HepG2 (cell line): ENCODE results near the gene KCNQ2. TPM values are rescaled to one million over a fixed set of nuclear protein-coding genes. Genes with fewer than 3 reads are reported as not detected.

Experiments used
- CBFB ChIP-seq: sonication (generic); formaldehyde crosslinking; IDR thresholded peaks from 2 replicates; pipeline ENCODE4 v1.4.0; 2020; ENCODE audit warnings: missing genetic modification reagents
- CCDC6 ChIP-seq: sonication (generic); formaldehyde crosslinking; IDR thresholded peaks from 2 replicates; pipeline ENCODE4 v1.8.1; 2022; ENCODE audit warnings: mild to moderate bottlenecking, missing genetic modification reagents, moderate library complexity
- CENPT ChIP-seq: sonication (generic); formaldehyde crosslinking; IDR thresholded peaks from 2 replicates; pipeline ENCODE4 v1.8.0; 2022; ENCODE audit warnings: low read depth, mild to moderate bottlenecking, moderate library complexity, missing genetic modification reagents
- CREB1 ChIP-seq, 2 experiments: fragments of 450-650 bp in 1 of 2; IDR thresholded peaks; 2 replicates each; pipeline ENCODE4 v1.6.1; 2016 to 2017; ENCODE audit warnings: control low read depth in 1 of 2, mild to moderate bottlenecking in 1 of 2, missing compliant biosample characterization in 1 of 2, missing genetic modification characterization in 1 of 2
- EP300 ChIP-seq, 3 experiments: sonication (generic) in 1 of 3; formaldehyde crosslinking in 1 of 3; IDR thresholded peaks; 2 replicates each; pipeline versions ENCODE4 v1.5.1 to v1.6.1; 2011 to 2020; ENCODE audit warnings: low read depth in 2 of 3, low read length in 2 of 3, borderline replicate concordance in 1 of 3, improper control_type of control experiment in 1 of 3, mild to moderate bottlenecking in 1 of 3, missing genetic modification reagents in 1 of 3, moderate library complexity in 1 of 3
- KLF13 ChIP-seq: sonication (generic); formaldehyde crosslinking; IDR thresholded peaks from 2 replicates; pipeline ENCODE4 v1.4.0; 2020; ENCODE audit warnings: mild to moderate bottlenecking, missing genetic modification reagents
- PHF8 ChIP-seq: sonication (generic); formaldehyde crosslinking; IDR thresholded peaks from 2 replicates; pipeline ENCODE4 v1.5.0; 2020; ENCODE audit warnings: missing genetic modification reagents
- SIN3B ChIP-seq: fragments of 150-350 bp; IDR thresholded peaks from 2 replicates; pipeline ENCODE4 v1.6.1; 2014; ENCODE audit warnings: low read length
- SMAD9 ChIP-seq: sonication (generic); formaldehyde crosslinking; IDR thresholded peaks from 2 replicates; pipeline ENCODE4 v1.5.1; 2020; ENCODE audit warnings: mild to moderate bottlenecking, missing genetic modification reagents
- STAT5B ChIP-seq: sonication (generic); formaldehyde crosslinking; IDR thresholded peaks from 2 replicates; pipeline ENCODE4 v1.4.0; 2020; ENCODE audit warnings: missing genetic modification reagents
- YEATS2 ChIP-seq: sonication (generic); formaldehyde crosslinking; IDR thresholded peaks from 2 replicates; pipeline ENCODE4 v1.4.0; 2020; ENCODE audit warnings: missing genetic modification reagents, borderline replicate concordance
- ZNF354B ChIP-seq: sonication (generic); formaldehyde crosslinking; IDR thresholded peaks from 2 replicates; pipeline ENCODE4 v1.8.0; 2022; ENCODE audit warnings: mild to moderate bottlenecking, missing genetic modification reagents
- ZNF512B ChIP-seq: sonication (generic); formaldehyde crosslinking; IDR thresholded peaks from 2 replicates; pipeline ENCODE4 v1.5.1; 2020; ENCODE audit warnings: missing genetic modification reagents, mild to moderate bottlenecking, borderline replicate concordance
- ZNF567 ChIP-seq: sonication (generic); formaldehyde crosslinking; IDR thresholded peaks from 2 replicates; pipeline ENCODE4 v1.8.1; 2023; ENCODE audit warnings: mild to moderate bottlenecking, missing genetic modification reagents, borderline replicate concordance
- ZNF580 ChIP-seq: IDR thresholded peaks from 2 replicates; pipeline ENCODE4 v1.6.1; 2016; ENCODE audit warnings: low read depth, borderline replicate concordance
- ZNF619 ChIP-seq: sonication (generic); formaldehyde crosslinking; IDR thresholded peaks from 2 replicates; pipeline ENCODE4 v1.4.0; 2020; ENCODE audit warnings: mild to moderate bottlenecking, missing genetic modification reagents
- ZSCAN12 ChIP-seq: sonication (generic); formaldehyde crosslinking; IDR thresholded peaks from 2 replicates; pipeline ENCODE4 v1.9.0; 2021; ENCODE audit warnings: mild to moderate bottlenecking, missing genetic modification reagents
- ZSCAN21 ChIP-seq: sonication (generic); formaldehyde crosslinking; IDR thresholded peaks from 2 replicates; pipeline ENCODE4 v1.8.0; 2022; ENCODE audit warnings: mild to moderate bottlenecking, missing genetic modification reagents, moderate library complexity, borderline replicate concordance
- polyA plus RNA-seq, 8 experiments: library from polyadenylated mRNA; depleted of rRNA in 3 of 8; stranded (reverse) in 7 of 8; unstranded in 1 of 8; fragments of >200 nt; fragmentation: Illumina TruSeq in 4 of 8; extraction: Trizol in 4 of 8; gene quantifications; 2 replicates each; pipeline versions ENCODE4 v1.2.1 to v1.2.3, GENCODE V29; 2011 to 2016; ENCODE audit warnings: low read depth in 4 of 8, missing spikeins in 1 of 8, mixed read lengths in 1 of 8; ENCODE audit not compliant: insufficient read depth in 1 of 8
- total RNA-seq, 5 experiments: library from RNA; depleted of rRNA; stranded (reverse); fragments of >200 nt; fragmentation: Illumina TruSeq; extraction: Trizol; gene quantifications; 2 replicates each; pipeline ENCODE4 v1.2.3, GENCODE V29; 2016; ENCODE audit warnings: low read depth in 1 of 5
- TF ChIP-seq, protein P1 (sequence below): sonication (generic); formaldehyde crosslinking; IDR thresholded peaks from 2 replicates; pipeline ENCODE4 v1.4.0; 2020; ENCODE audit warnings: missing genetic modification reagents
- TF ChIP-seq, protein P2 (sequence below): IDR thresholded peaks from 2 replicates; pipeline ENCODE4 v1.6.1; 2012; ENCODE audit warnings: inconsistent platforms
- TF ChIP-seq, protein P3 (sequence below): sonication (generic); formaldehyde crosslinking; IDR thresholded peaks from 2 replicates; pipeline ENCODE4 v1.4.0; 2020; ENCODE audit warnings: mild to moderate bottlenecking, missing genetic modification reagents, borderline replicate concordance

Gene KCNQ2
- total and polyA plus RNA-seq, 2 of the 13 experiments (the other 11 are each of a cell fraction or from before 2014, with no cell fraction given) = not detected

DNA sequence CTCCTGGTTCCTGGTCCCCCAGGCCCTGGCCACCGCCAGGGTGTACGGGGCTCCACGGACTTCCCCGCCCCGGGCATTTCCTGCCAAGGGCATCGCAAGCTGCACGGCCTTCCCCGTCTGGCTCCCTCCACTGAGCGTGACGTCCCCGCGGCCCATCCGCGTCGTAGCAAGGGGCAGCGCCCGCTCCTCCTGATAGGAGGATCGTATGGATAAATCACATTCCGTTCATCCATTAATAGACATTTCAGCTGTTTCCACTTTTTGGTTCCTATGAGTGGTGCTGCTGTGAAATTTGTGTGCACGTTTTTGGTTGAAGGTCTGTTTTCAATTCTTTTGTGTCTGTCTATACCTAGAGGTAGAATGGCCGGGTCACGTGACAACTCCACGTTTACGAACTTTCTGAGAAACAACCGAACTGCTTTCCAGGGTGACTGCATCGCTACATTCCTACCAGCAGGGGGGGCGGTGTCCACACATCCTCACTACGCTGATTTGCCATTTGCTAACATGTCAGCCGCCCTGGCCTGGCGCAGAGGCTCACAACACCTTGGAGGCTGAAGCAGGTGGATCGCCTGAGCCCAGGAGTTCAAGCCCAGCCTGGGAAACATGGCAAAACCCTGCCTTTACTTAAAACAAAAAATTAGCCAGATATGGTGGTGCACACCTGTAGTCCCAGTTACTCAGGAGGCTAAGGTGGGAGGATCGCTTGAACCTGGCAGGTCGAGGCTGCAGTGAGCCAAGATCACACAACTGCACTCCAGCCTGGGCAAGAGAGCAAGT is 37.7 kb downstream of the KCNQ2 start (continued):
- TF ChIP-seq, protein P1, sequence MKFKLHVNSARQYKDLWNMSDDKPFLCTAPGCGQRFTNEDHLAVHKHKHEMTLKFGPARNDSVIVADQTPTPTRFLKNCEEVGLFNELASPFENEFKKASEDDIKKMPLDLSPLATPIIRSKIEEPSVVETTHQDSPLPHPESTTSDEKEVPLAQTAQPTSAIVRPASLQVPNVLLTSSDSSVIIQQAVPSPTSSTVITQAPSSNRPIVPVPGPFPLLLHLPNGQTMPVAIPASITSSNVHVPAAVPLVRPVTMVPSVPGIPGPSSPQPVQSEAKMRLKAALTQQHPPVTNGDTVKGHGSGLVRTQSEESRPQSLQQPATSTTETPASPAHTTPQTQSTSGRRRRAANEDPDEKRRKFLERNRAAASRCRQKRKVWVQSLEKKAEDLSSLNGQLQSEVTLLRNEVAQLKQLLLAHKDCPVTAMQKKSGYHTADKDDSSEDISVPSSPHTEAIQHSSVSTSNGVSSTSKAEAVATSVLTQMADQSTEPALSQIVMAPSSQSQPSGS (CRISPR knock-in tag) = peak; percentile 53; the same call in 1 of the 2 replicates
- TF ChIP-seq ZSCAN21 (CRISPR knock-in tag) (no peak), ZNF354B (no peak), EP300 (IDR thresholded peaks at IDR 0.05; ENCODE audit: low read depth in 2 of 2, low read length in 2 of 2) (no peak), EP300 (CRISPR knock-in tag; IDR thresholded peaks at IDR 0.05; ENCODE audit: borderline replicate concordance) (0 out of 2 replicates have a peak, but pooled peaks have one; percentile 10), CCDC6 (CRISPR knock-in tag) (no peak), ZNF580 (CRISPR knock-in tag) (peak; percentile 72; the same call in 1 of the 2 replicates), SMAD9 (CRISPR knock-in tag) (no peak), YEATS2 (peak; percentile 46; the same call in 1 of the 2 replicates), ZNF567 (peak; percentile 70; the same call in 1 of the 2 replicates), KLF13 (CRISPR knock-in tag) (no peak), ZNF512B (CRISPR knock-in tag) (no peak; the same call in 1 of the 2 replicates), ZSCAN12 (CRISPR knock-in tag) (no peak), SIN3B (no peak), ZNF619 (CRISPR knock-in tag) (peak; percentile 58; the same call in 1 of the 2 replicates), CENPT (CRISPR knock-in tag) (peak; percentile 54; the same call in 1 of the 2 replicates), PHF8 (CRISPR knock-in tag) (peak; percentile 31; the same call in 1 of the 2 replicates), STAT5B (CRISPR knock-in tag) (0 out of 2 replicates have a peak, but pooled peaks have one; percentile 31), CBFB (CRISPR knock-in tag) (peak; percentile 27; the same call in 1 of the 2 replicates), CREB1 (IDR thresholded peaks at IDR 0.05) (peak; percentile 56), CREB1 (CRISPR knock-in tag; IDR thresholded peaks at IDR 0.05) (no peak)
- TF ChIP-seq, protein P2, sequence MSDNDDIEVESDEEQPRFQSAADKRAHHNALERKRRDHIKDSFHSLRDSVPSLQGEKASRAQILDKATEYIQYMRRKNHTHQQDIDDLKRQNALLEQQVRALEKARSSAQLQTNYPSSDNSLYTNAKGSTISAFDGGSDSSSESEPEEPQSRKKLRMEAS = peak; percentile 52; the same call in 1 of the 2 replicates
- TF ChIP-seq, protein P3, sequence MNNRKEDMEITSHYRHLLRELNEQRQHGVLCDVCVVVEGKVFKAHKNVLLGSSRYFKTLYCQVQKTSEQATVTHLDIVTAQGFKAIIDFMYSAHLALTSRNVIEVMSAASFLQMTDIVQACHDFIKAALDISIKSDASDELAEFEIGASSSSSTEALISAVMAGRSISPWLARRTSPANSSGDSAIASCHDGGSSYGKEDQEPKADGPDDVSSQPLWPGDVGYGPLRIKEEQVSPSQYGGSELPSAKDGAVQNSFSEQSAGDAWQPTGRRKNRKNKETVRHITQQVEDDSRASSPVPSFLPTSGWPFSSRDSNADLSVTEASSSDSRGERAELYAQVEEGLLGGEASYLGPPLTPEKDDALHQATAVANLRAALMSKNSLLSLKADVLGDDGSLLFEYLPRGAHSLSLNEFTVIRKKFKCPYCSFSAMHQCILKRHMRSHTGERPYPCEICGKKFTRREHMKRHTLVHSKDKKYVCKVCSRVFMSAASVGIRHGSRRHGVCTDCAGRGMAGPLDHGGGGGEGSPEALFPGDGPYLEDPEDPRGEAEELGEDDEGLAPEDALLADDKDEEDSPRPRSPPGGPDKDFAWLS (CRISPR knock-in tag) = no peak
